Parathyroid adenoma (tissue), 2 donors: Measurements from ENCODE around the gene CDK5R2.

Experiments used
- H2AFZ ChIP-seq: fragments of 300-600 bp; sonication (generic); one replicate; pipeline ENCODE4 v1.7.0; 2017; ENCODE audit warnings: antibody characterized with exemption, mild to moderate bottlenecking
- H3K27ac ChIP-seq: fragments of 300-600 bp; sonication (generic); one replicate; pipeline ENCODE4 v1.7.0; 2017
- H3K27me3 ChIP-seq: fragments of 300-600 bp; sonication (generic); one replicate; pipeline ENCODE4 v1.7.0; 2017; ENCODE audit warnings: low read length; ENCODE audit not compliant: control insufficient read depth, insufficient read depth
- H3K36me3 ChIP-seq: fragments of 300-600 bp; sonication (generic); one replicate; pipeline ENCODE4 v1.7.0; 2017; ENCODE audit warnings: low read length; ENCODE audit not compliant: control insufficient read depth, insufficient read depth
- H3K4me1 ChIP-seq: fragments of 300-600 bp; sonication (generic); one replicate; pipeline ENCODE4 v1.7.0; 2017; ENCODE audit warnings: control low read depth
- H3K4me2 ChIP-seq: fragments of 300-600 bp; sonication (generic); one replicate; pipeline ENCODE4 v1.7.0; 2017; ENCODE audit warnings: low read length
- H3K4me3 ChIP-seq: fragments of 300-600 bp; sonication (generic); one replicate; pipeline ENCODE4 v1.7.0; 2017; ENCODE audit warnings: low read depth, low read length
- H3K79me2 ChIP-seq: fragments of 300-600 bp; sonication (generic); one replicate; pipeline ENCODE4 v1.7.0; 2017; ENCODE audit warnings: control low read depth
- H3K9ac ChIP-seq: fragments of 300-600 bp; sonication (generic); one replicate; pipeline ENCODE4 v1.7.0; 2017; ENCODE audit warnings: mild to moderate bottlenecking
- H3K9me3 ChIP-seq: fragments of 300-600 bp; sonication (generic); one replicate; pipeline ENCODE4 v1.7.0; 2017; ENCODE audit warnings: low read length; ENCODE audit not compliant: control insufficient read depth
- CTCF ChIP-seq: fragments of 300-600 bp; sonication (generic); IDR thresholded peaks from one replicate; pipeline ENCODE4 v1.7.0; 2017; ENCODE audit warnings: antibody characterized with exemption, mild to moderate bottlenecking
- donor health status: primary hyperparathyroidism.

CDK5R2 gene

DNA sequence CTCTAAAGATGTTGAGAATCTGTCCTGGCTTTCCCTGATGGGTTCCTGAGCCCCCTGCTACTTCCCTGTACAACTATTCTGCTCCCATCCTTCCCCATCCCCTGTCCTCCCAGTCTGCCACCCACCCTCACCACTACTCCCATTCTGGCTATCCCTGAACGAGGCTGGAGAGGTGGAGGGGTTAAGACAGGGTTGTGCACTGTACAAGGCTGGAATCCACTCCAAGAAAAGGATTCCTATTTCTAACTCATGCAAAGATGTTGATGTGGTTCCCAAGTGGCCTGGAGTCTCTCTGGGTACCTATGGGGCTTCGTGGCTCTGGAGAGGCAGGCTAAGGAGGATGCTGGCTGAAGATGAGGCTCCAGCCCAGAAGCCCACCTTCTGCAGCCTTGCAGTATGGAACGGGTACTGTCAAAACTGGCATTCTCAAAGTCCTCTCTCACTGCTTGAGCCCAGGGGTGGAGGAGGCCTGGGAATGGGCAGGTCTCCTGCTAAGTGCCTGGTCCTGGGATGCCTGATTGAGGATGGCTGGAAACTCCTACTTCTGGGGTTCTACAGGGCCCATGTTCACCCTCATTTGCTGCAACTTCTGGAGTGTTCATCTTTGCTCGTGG is 26.8 kb downstream of the CDK5R2 start:
- Histone ChIP-seq H3K27ac (no peak overlapping the region), H3K9me3 (no peaks in the 10 kb centered on the region), H2AFZ (no peak overlapping the region), H3K4me3 (no peak overlapping the region), H3K36me3 (no peaks in the 10 kb centered on the region), H3K9ac (no peak overlapping the region), H3K4me2 (no peak overlapping the region), H3K79me2 (no peaks in the 10 kb centered on the region), H3K4me1 (peaks cover 6% of the 10 kb centered on the region), H3K27me3 (peaks cover 23% of the 10 kb centered on the region)
- no peak for TF ChIP-seq CTCF

- H3K36me3 ChIP-seq = no peaks in the 10 kb centered on the region
- TF ChIP-seq CTCF = no peak
- H3K4me2 ChIP-seq = no peak overlapping the region
- H3K27me3 ChIP-seq = peaks cover 13% of the 10 kb centered on the region
- no peaks in the 10 kb centered on the region for H3K79me2 ChIP-seq
- H2AFZ ChIP-seq = no peak overlapping the region
- no peak overlapping the region for H3K4me3 ChIP-seq
- no peaks in the 10 kb centered on the region for H3K9me3 ChIP-seq
- no peak overlapping the region for H3K9ac ChIP-seq
- H3K27ac ChIP-seq = no peak overlapping the region
- H3K4me1 ChIP-seq = peaks cover 11% of the 10 kb centered on the region
These were observed 28.7 kb downstream of the CDK5R2 start for GRCh38 chr2:218988164-218988563.

- no peaks in the 10 kb centered on the region for H3K79me2 ChIP-seq
- H3K27me3 ChIP-seq = peaks cover 12% of the 10 kb centered on the region
- H3K27ac ChIP-seq = no peak overlapping the region
- no peak overlapping the region for H3K4me3 ChIP-seq
- H3K4me2 ChIP-seq = no peak overlapping the region
- no peak overlapping the region for H3K9ac ChIP-seq
- H3K36me3 ChIP-seq = no peaks in the 10 kb centered on the region
- no peak for TF ChIP-seq CTCF
- H3K9me3 ChIP-seq = no peaks in the 10 kb centered on the region
- no peak overlapping the region for H2AFZ ChIP-seq
- H3K4me1 ChIP-seq = peaks cover 13% of the 10 kb centered on the region
These were observed 29.2 kb downstream of the CDK5R2 start for GRCh38 chr2:218988650-218989049.

DNA sequence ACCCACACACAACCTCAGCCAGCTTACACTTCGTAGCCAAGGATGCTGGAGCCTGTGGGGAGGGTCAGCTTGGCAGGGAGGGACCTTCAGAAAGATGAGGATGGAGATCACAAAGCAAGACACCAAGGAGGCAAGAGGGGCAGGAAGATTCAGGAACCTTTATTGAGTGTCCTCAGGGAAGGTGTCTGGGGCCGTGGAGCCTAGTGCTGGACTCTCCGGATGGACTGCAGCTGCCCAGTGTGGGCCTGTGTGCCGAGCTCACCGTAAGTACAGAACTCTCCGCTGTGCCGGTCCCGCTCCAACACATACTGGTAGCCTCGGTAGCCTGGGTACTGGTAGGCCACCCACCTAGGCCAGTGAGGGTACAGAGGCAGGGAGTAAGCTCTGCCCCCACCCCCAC is 30.6 kb downstream of the CDK5R2 start:
- Histone ChIP-seq H3K27me3 (peaks cover 3% of the 10 kb centered on the region), H3K79me2 (no peaks in the 10 kb centered on the region), H3K4me2 (no peak overlapping the region), H3K9ac (no peak overlapping the region), H3K36me3 (no peaks in the 10 kb centered on the region), H3K27ac (no peak overlapping the region), H3K4me1 (peaks cover 12% of the 10 kb centered on the region), H2AFZ (no peak overlapping the region), H3K9me3 (no peaks in the 10 kb centered on the region), H3K4me3 (no peak overlapping the region)
- TF ChIP-seq CTCF = no peak

DNA sequence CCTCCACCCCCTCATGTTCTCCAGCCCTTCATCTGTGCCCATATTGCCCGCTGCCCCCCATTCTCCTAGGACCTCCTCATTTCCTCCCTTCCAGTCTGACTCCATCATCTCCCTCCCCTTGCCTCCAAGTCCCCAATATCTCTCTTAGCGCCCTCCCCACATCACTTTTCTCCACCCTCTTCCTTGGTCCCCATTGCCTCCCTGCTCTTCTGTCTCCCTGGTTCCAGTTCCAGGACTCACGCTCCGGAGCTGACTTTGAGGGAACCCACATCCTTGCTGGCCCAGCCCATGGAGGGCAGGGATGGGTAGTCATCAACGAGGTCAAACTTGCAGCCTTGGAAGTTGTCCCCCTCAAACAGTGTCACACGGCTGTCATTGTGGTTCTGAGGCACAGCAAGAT is 31.1 kb downstream of the CDK5R2 start:
- TF ChIP-seq CTCF = no peak
- no peaks in the 10 kb centered on the region for H3K36me3 ChIP-seq
- no peak overlapping the region for H3K9ac ChIP-seq
- no peaks in the 10 kb centered on the region for H3K79me2 ChIP-seq
- no peak overlapping the region for H3K4me3 ChIP-seq
- H2AFZ ChIP-seq = no peak overlapping the region
- peaks cover 15% of the 10 kb centered on the region for H3K4me1 ChIP-seq
- no peaks in the 10 kb centered on the region for H3K9me3 ChIP-seq
- no peak overlapping the region for H3K4me2 ChIP-seq
- no peak overlapping the region for H3K27ac ChIP-seq
- H3K27me3 ChIP-seq = peaks cover 3% of the 10 kb centered on the region
